Spleen (tissue), 11 donors: ENCODE measurements around the gene ARHGEF7. TPM values are rescaled to one million over a fixed set of nuclear protein-coding genes. Genes with fewer than 3 reads are reported as not detected.

Source experiments
- DNase-seq: peaks from one replicate; pipeline ENCODE4 v3.0.0-alpha.2; 2020
- H3K27ac ChIP-seq, 8 donors: fragments of 200-600 bp; sonication (generic) in 7 of 8; 1 replicate in 4 of 8; 2 replicates in 4 of 8; pipeline versions ENCODE4 v1.5.0 to v1.8.0; 2016 to 2021; ENCODE audit warnings: inconsistent platforms in 4 of 8, mild to moderate bottlenecking in 4 of 8, moderate library complexity in 1 of 8
- H3K27me3 ChIP-seq, 7 donors: fragments of 200-600 bp; sonication (generic) in 6 of 7; replicated peaks in 1 of 7; 1 replicate in 4 of 7; 2 replicates in 3 of 7; pipeline versions ENCODE4 v1.5.0 to v1.8.0; 2016 to 2021; ENCODE audit warnings: inconsistent platforms in 3 of 7, mild to moderate bottlenecking in 1 of 7
- H3K36me3 ChIP-seq, 6 donors: fragments of 200-600 bp; sonication (generic) in 5 of 6; 1 replicate in 4 of 6; 2 replicates in 2 of 6; pipeline versions ENCODE4 v1.5.0 to v1.8.0; 2016 to 2021; ENCODE audit warnings: inconsistent platforms in 2 of 6
- H3K4me1 ChIP-seq, 6 donors: fragments of 200-600 bp; sonication (generic) in 5 of 6; 1 replicate in 3 of 6; 2 replicates in 3 of 6; pipeline versions ENCODE4 v1.5.0 to v1.8.0; 2016 to 2021; ENCODE audit warnings: inconsistent platforms in 3 of 6
- H3K4me3 ChIP-seq, 8 donors: fragments of 200-600 bp; sonication (generic) in 7 of 8; 1 replicate in 4 of 8; 2 replicates in 4 of 8; pipeline versions ENCODE4 v1.5.0 to v1.8.0; 2016 to 2021; ENCODE audit warnings: inconsistent platforms in 4 of 8, mild to moderate bottlenecking in 4 of 8, moderate library complexity in 2 of 8
- H3K9me3 ChIP-seq, 8 donors: fragments of 200-600 bp; sonication (generic) in 7 of 8; 1 replicate in 4 of 8; 2 replicates in 4 of 8; pipeline versions ENCODE4 v1.5.0 to v1.8.0; 2016 to 2021; ENCODE audit warnings: inconsistent platforms in 4 of 8
- POLR2A ChIP-seq, 3 donors: fragments of 450-650 bp; IDR thresholded peaks; one replicate each; pipeline ENCODE4 v1.5.1; 2017; ENCODE audit warnings: antibody characterized with exemption in 3 of 3, mild to moderate bottlenecking in 1 of 3
- POLR2AphosphoS5 ChIP-seq, 3 donors: sonication (generic); formaldehyde crosslinking; IDR thresholded peaks; one replicate each; pipeline ENCODE4 v1.5.1; 2017; ENCODE audit warnings: antibody characterized with exemption in 3 of 3
- WGBS, 5 donors: extraction: QIAGEN DNeasy Blood & Tissue Kit in 3 of 5; methylation state at CpG; one replicate each; pipeline versions ENCODE4 v1.1.5 to v1.1.7; 2013 to 2018; 5-methylcytosine and 5-hydroxymethylcytosine counted together
- intact Hi-C: fragments of 100-400 bp; cut with DNase I; formaldehyde crosslinking; loops from one replicate; pipeline ENCODE4 v1.15.0; 2023; ENCODE audit warnings: low total_unique reads
- polyA plus RNA-seq, 3 donors: library from polyadenylated mRNA; stranded (reverse); fragments of 200-250 nt; gene quantifications; one replicate each; pipeline ENCODE4 v1.2.1, GENCODE V29; 2013
- total RNA-seq, 7 donors: library from RNA; depleted of rRNA in 3 of 7; stranded (reverse); fragments of >200 nt in 3 of 7; fragmentation: NEBNext Ultra II Directional in 4 of 7; extraction: Animal tissue kit (Norgen Biotek cat#: 25700) in 4 of 7; gene quantifications; one replicate each; pipeline versions ENCODE4 v1.1.0 to v1.2.1, GENCODE V29; 2016 to 2021
- TF ChIP-seq, protein P1 (sequence below), 11 experiments: fragments of 200-600 bp in 7 of 11; fragments of 450-650 bp in 4 of 11; sonication (generic) in 4 of 11; IDR thresholded peaks in 8 of 11; conservative IDR thresholded peaks in 3 of 11; 1 replicate in 7 of 11; 2 replicates in 4 of 11; pipeline versions ENCODE4 v1.4.0 to v1.8.0; 2016 to 2021; ENCODE audit warnings: antibody characterized with exemption in 11 of 11, inconsistent platforms in 4 of 11, mild to moderate bottlenecking in 1 of 11
- donor health status: healthy with polysubstance abuse.
- donor health status: DM: no; HTN: no; CAD: no; lungs with moderate emphysema.
- donor health status: DM: no; HTN: no; CAD: no.
- donor health status: Bipolar disorder and iron deficiency.
- donor health status: healthy.
- donor health status: DM: no; HTN: no; CAD: no.
- donor health status: DM: yes; HTN: yes; CAD: no.

ARHGEF7 gene
- total and polyA plus RNA-seq, 10 donors = 18.0 to 192 (median 114) TPM

GRCh38 chr13:111337741-111338140, 222.6 kb downstream of the ARHGEF7 start:
- Histone ChIP-seq H3K9me3 (peaks cover 0 to 10% (median 3%) of the 10 kb centered on the region in 8 donors), H3K4me1 (no peaks in the 10 kb centered on the region), H3K27me3 (no peaks in the 10 kb centered on the region), H3K36me3 (peaks cover 0 to 20% (median 0%) of the 10 kb centered on the region in 6 donors), H3K4me3 (no peak overlapping the region), H3K27ac (no peak overlapping the region)
- TF ChIP-seq, protein P1, sequence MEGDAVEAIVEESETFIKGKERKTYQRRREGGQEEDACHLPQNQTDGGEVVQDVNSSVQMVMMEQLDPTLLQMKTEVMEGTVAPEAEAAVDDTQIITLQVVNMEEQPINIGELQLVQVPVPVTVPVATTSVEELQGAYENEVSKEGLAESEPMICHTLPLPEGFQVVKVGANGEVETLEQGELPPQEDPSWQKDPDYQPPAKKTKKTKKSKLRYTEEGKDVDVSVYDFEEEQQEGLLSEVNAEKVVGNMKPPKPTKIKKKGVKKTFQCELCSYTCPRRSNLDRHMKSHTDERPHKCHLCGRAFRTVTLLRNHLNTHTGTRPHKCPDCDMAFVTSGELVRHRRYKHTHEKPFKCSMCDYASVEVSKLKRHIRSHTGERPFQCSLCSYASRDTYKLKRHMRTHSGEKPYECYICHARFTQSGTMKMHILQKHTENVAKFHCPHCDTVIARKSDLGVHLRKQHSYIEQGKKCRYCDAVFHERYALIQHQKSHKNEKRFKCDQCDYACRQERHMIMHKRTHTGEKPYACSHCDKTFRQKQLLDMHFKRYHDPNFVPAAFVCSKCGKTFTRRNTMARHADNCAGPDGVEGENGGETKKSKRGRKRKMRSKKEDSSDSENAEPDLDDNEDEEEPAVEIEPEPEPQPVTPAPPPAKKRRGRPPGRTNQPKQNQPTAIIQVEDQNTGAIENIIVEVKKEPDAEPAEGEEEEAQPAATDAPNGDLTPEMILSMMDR (IDR thresholded peaks at IDR 0.05 in 8 of 11, conservative IDR thresholded peaks at IDR 0.05 in 3 of 11) = no peak
- TF ChIP-seq POLR2AphosphoS5 (IDR thresholded peaks at IDR 0.05) (no peak), POLR2A (IDR thresholded peaks at IDR 0.05) (no peak)
- no peak for DNase-seq
- intact Hi-C loops = no loop called here
- WGBS, 5 donors = 84 to 94% (median 86%) methylated on average over 9 of the region's 9 CpGs

GRCh38 chr13:111338841-111339240, 223.7 kb downstream of the ARHGEF7 start:
- TF ChIP-seq POLR2A (IDR thresholded peaks at IDR 0.05) = no peak
- no peak for TF ChIP-seq POLR2AphosphoS5 (IDR thresholded peaks at IDR 0.05)
- TF ChIP-seq, protein P1 (IDR thresholded peaks at IDR 0.05 in 8 of 11, conservative IDR thresholded peaks at IDR 0.05 in 3 of 11) = no peak
- Histone ChIP-seq H3K9me3 (peaks cover 0 to 7% (median 0%) of the 10 kb centered on the region in 8 donors), H3K4me3 (no peak overlapping the region), H3K27ac (no peak overlapping the region), H3K4me1 (no peaks in the 10 kb centered on the region), H3K27me3 (no peaks in the 10 kb centered on the region), H3K36me3 (peaks cover 0 to 26% (median 0%) of the 10 kb centered on the region in 6 donors)
- 73 to 95% (median 87%) methylated on average over 11 of the region's 11 CpGs for WGBS, 5 donors
- intact Hi-C loops = no loop called here
- no peak for DNase-seq

GRCh38 chr13:111339366-111340143, 224.4 kb downstream of the ARHGEF7 start:
- Histone ChIP-seq H3K27ac (no peak overlapping the region), H3K4me1 (no peaks in the 10 kb centered on the region), H3K9me3 (peaks cover 0 to 6% (median 0%) of the 10 kb centered on the region in 8 donors), H3K36me3 (peaks cover 0 to 31% (median 0%) of the 10 kb centered on the region in 6 donors), H3K4me3 (no peak overlapping the region), H3K27me3 (no peaks in the 10 kb centered on the region)
- intact Hi-C loops = no loop called here
- no peak for DNase-seq
- TF ChIP-seq POLR2A (IDR thresholded peaks at IDR 0.05) (no peak), POLR2AphosphoS5 (IDR thresholded peaks at IDR 0.05) (no peak)
- TF ChIP-seq, protein P1 (IDR thresholded peaks at IDR 0.05 in 8 of 11, conservative IDR thresholded peaks at IDR 0.05 in 3 of 11) = no peak
- WGBS, 5 donors = 89 to 95% (median 93%) methylated on average over 28 to 29 of the region's 29 CpGs

- H3K9me3 ChIP-seq = peaks cover 0 to 6% (median 0%) of the 10 kb centered on the region in 8 donors
- 74 to 95% (median 88%) methylated on average over 5 of the region's 5 CpGs for WGBS, 5 donors
- H3K27ac ChIP-seq = no peak overlapping the region
These were observed 226.8 kb downstream of the ARHGEF7 start for GRCh38 chr13:111341886-111342285.

More at GRCh38 chr13:111341886-111342285, 226.8 kb downstream of the ARHGEF7 start:
- Histone ChIP-seq H3K36me3 (peaks cover 0 to 36% (median 0%) of the 10 kb centered on the region in 6 donors), H3K4me3 (no peak overlapping the region), H3K4me1 (no peaks in the 10 kb centered on the region), H3K27me3 (no peaks in the 10 kb centered on the region)
- intact Hi-C loops = no loop called here
- DNase-seq = no peak
- TF ChIP-seq POLR2AphosphoS5 (IDR thresholded peaks at IDR 0.05) (no peak), POLR2A (IDR thresholded peaks at IDR 0.05) (no peak)
- TF ChIP-seq, protein P1 (IDR thresholded peaks at IDR 0.05 in 8 of 11, conservative IDR thresholded peaks at IDR 0.05 in 3 of 11) = no peak
